Transverse colon (tissue), 4 donors: ENCODE measurements around the gene VPS36.

Experiments used
- CTCF ChIP-seq, 5 experiments: fragments of 200-600 bp in 3 of 5; fragments of 450-650 bp in 2 of 5; sonication (generic) in 3 of 5; IDR thresholded peaks; 1 replicate in 2 of 5; 2 replicates in 3 of 5; pipeline ENCODE4 v1.5.1; 2016 to 2017; ENCODE audit warnings: antibody characterized with exemption in 5 of 5, inconsistent platforms in 3 of 5, mild to moderate bottlenecking in 2 of 5, moderate library complexity in 1 of 5
- POLR2A ChIP-seq: fragments of 450-650 bp; IDR thresholded peaks from one replicate; pipeline ENCODE4 v1.6.1; 2016; ENCODE audit warnings: antibody characterized with exemption, mild to moderate bottlenecking, moderate library complexity
- POLR2AphosphoS5 ChIP-seq, 3 donors: sonication (generic); formaldehyde crosslinking; IDR thresholded peaks; one replicate each; pipeline ENCODE4 v1.6.1; 2016; ENCODE audit warnings: antibody characterized with exemption in 3 of 3

DNA sequence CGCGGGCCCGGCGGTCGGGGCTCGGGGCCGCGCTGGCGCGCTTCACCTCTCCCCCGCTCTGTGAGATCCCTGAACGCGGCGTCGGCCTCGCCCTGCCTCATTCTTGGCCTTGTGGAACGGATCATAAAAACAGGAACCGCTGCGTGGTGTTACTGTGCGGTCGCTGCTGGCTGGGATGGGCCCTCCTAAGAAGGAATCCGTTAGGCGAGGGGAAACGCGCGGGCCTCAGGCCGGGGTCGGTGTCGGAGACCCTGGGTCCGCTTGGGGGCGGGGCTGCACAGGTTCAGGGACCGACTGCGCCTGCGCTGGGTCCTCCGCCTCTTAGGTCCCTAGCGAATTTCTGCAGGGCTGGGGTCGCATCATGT, 5.2 kb upstream of the VPS36 start:
- TF ChIP-seq POLR2AphosphoS5 (IDR thresholded peaks at IDR 0.05) (no peak), CTCF (IDR thresholded peaks at IDR 0.05) (no peak), POLR2A (no peak)
